Karpas-422 (cell line): Measurements from ENCODE around the gene FXYD1. TPM values are rescaled to one million over a fixed set of nuclear protein-coding genes. Genes with fewer than 3 reads are reported as not detected.
A peak's percentile ranks its signal among the peaks of the same experiment; 100 is the strongest.

ENCODE experiments used
- DNase-seq: peaks from one replicate; pipeline ENCODE4 v3.0.0-alpha.2; 2015
- H2AFZ ChIP-seq: fragments of 200-600 bp; sonication (generic); 2 replicates; pipeline ENCODE4 v1.6.1; 2014; ENCODE audit warnings: antibody characterized with exemption, low read length, mixed read lengths
- H3K27ac ChIP-seq: fragments of 200-600 bp; sonication (generic); 2 replicates; pipeline ENCODE4 v1.5.1; 2014; ENCODE audit warnings: mild to moderate bottlenecking, low read length, moderate library complexity
- H3K27me3 ChIP-seq: fragments of 200-600 bp; sonication (generic); 2 replicates; pipeline ENCODE4 v1.6.1; 2014; ENCODE audit warnings: low read length, mixed read lengths
- H3K36me3 ChIP-seq: fragments of 200-600 bp; sonication (generic); 2 replicates; pipeline ENCODE4 v1.6.1; 2014; ENCODE audit warnings: low read length, mixed read lengths; ENCODE audit not compliant: insufficient read depth
- H3K4me1 ChIP-seq: fragments of 200-600 bp; sonication (generic); 2 replicates; pipeline ENCODE4 v1.6.1; 2014; ENCODE audit warnings: mild to moderate bottlenecking, low read length, mixed read lengths
- H3K4me2 ChIP-seq: fragments of 200-600 bp; sonication (generic); 2 replicates; pipeline ENCODE4 v1.6.1; 2014; ENCODE audit warnings: low read length, low read depth, mild to moderate bottlenecking; ENCODE audit not compliant: poor library complexity, severe bottlenecking
- H3K4me3 ChIP-seq: fragments of 200-600 bp; sonication (generic); 2 replicates; pipeline ENCODE4 v1.5.1; 2014; ENCODE audit warnings: mild to moderate bottlenecking, antibody characterized with exemption, low read length, mixed read lengths
- H3K79me2 ChIP-seq: fragments of 200-600 bp; sonication (generic); 2 replicates; pipeline ENCODE4 v1.6.1; 2014; ENCODE audit warnings: mild to moderate bottlenecking, low read length, mixed read lengths
- H3K9ac ChIP-seq: fragments of 200-600 bp; sonication (generic); 2 replicates; pipeline ENCODE4 v1.6.0; 2014; ENCODE audit warnings: low read length
- H3K9me2 ChIP-seq: fragments of 200-600 bp; sonication (generic), shearing (Covaris generic); replicated peaks from 2 replicates; pipeline ENCODE4 v1.6.0; 2014; ENCODE audit warnings: mild to moderate bottlenecking, low read length, moderate library complexity; ENCODE audit not compliant: insufficient read depth
- H3K9me3 ChIP-seq: fragments of 300-700, 200-600 bp; sonication (generic); 2 replicates; pipeline ENCODE4 v1.6.1; 2014; ENCODE audit warnings: low read length, mixed read lengths
- H4K20me1 ChIP-seq: fragments of 200-600 bp; sonication (generic); 2 replicates; pipeline ENCODE4 v1.6.1; 2014; ENCODE audit warnings: mild to moderate bottlenecking, antibody characterized with exemption, low read length, low read depth; ENCODE audit not compliant: insufficient read depth
- total RNA-seq: library from RNA; depleted of rRNA; stranded (reverse); fragments of >200 nt; shearing (Covaris generic); gene quantifications from 2 replicates; pipeline ENCODE4 v1.2.3, GENCODE V29; 2014; ENCODE audit warnings: low replicate concordance

The FXYD1 gene
- total RNA-seq, 1 experiment from 2014 or later = not detected

DNA sequence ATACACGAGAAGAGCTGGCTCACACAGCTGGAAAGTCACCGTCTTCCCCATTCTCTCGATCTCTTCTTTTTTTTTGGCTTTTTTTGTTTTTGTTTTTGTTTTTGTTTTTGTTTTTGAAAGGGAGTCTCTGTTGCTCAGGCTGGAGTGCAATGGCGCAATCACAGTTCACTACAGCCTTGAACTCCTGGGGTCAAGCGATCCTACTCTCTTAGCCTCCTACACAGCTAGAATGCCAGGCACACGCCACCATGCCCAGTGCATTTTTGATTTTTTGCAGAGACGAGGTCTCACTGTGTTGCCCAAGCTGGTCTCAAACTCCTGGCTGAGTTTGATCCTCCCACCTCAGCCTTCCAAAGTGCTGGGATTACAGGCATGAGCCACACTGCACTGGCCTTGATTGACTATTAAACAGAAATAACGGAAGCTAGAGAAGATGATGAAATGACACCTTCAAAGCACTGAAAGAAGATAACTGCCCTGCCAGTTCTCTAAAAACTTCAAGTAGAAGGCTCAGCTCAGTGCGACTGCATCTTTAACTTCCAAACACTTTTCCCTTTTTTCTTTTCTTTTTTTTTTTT is 19.0 kb upstream of the FXYD1 start:
- H3K4me3 ChIP-seq = no peak overlapping the region
- no peaks in the 10 kb centered on the region for H3K36me3 ChIP-seq
- H2AFZ ChIP-seq = no peak overlapping the region
- H3K79me2 ChIP-seq = no peaks in the 10 kb centered on the region
- peaks cover 8% of the 10 kb centered on the region for H3K4me1 ChIP-seq
- no peaks in the 10 kb centered on the region for H3K27me3 ChIP-seq
- H4K20me1 ChIP-seq = no peaks in the 10 kb centered on the region
- no peak overlapping the region for H3K4me2 ChIP-seq
- no peak overlapping the region for H3K27ac ChIP-seq
- no peak overlapping the region for H3K9ac ChIP-seq
- no peaks in the 10 kb centered on the region for H3K9me2 ChIP-seq
- no peaks in the 10 kb centered on the region for H3K9me3 ChIP-seq
- DNase-seq = no peak

GRCh38 chr19:35120492-35120891 is 18.1 kb upstream of the FXYD1 start:
- no peaks in the 10 kb centered on the region for H3K79me2 ChIP-seq

DNA sequence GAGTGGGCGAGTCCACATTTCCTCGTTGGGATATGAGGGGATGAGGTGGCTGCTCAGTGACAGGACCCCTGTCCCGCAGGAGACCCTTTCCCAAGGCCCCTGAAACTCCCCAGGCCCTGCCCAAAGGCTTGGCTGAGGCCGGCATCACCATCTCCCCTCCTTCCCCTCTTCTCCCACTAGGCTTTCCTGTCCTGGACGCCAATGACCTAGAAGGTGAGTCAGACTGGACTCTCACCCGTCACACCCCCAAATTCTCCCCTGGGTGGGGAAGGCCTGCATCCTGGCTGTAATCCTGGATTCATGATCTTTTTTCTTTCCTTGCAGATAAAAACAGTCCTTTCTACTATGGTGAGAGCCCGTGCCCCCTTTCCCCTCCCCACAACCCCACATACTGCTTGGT is 17.7 kb upstream of the FXYD1 start:
- Histone ChIP-seq H3K27ac (no peak overlapping the region), H3K4me2 (no peak overlapping the region), H3K36me3 (no peaks in the 10 kb centered on the region), H2AFZ (no peak overlapping the region), H3K4me3 (no peak overlapping the region), H3K79me2 (no peaks in the 10 kb centered on the region), H3K9me2 (no peaks in the 10 kb centered on the region), H3K27me3 (no peaks in the 10 kb centered on the region), H3K9ac (no peak overlapping the region), H3K4me1 (peaks cover 10% of the 10 kb centered on the region), H4K20me1 (no peaks in the 10 kb centered on the region), H3K9me3 (no peaks in the 10 kb centered on the region)
- DNase-seq = no peak

More at GRCh38 chr19:35120492-35120891, 18.1 kb upstream of the FXYD1 start:
- no peak overlapping the region for H3K9ac ChIP-seq
- H3K27ac ChIP-seq = no peak overlapping the region
- H3K36me3 ChIP-seq = no peaks in the 10 kb centered on the region
- no peak overlapping the region for H3K4me3 ChIP-seq
- peaks cover 10% of the 10 kb centered on the region for H3K4me1 ChIP-seq
- no peak overlapping the region for H2AFZ ChIP-seq
- DNase-seq = no peak
- H3K9me3 ChIP-seq = no peaks in the 10 kb centered on the region
- H3K4me2 ChIP-seq = no peak overlapping the region
- no peaks in the 10 kb centered on the region for H3K9me2 ChIP-seq
- H3K27me3 ChIP-seq = no peaks in the 10 kb centered on the region
- H4K20me1 ChIP-seq = no peaks in the 10 kb centered on the region

DNA sequence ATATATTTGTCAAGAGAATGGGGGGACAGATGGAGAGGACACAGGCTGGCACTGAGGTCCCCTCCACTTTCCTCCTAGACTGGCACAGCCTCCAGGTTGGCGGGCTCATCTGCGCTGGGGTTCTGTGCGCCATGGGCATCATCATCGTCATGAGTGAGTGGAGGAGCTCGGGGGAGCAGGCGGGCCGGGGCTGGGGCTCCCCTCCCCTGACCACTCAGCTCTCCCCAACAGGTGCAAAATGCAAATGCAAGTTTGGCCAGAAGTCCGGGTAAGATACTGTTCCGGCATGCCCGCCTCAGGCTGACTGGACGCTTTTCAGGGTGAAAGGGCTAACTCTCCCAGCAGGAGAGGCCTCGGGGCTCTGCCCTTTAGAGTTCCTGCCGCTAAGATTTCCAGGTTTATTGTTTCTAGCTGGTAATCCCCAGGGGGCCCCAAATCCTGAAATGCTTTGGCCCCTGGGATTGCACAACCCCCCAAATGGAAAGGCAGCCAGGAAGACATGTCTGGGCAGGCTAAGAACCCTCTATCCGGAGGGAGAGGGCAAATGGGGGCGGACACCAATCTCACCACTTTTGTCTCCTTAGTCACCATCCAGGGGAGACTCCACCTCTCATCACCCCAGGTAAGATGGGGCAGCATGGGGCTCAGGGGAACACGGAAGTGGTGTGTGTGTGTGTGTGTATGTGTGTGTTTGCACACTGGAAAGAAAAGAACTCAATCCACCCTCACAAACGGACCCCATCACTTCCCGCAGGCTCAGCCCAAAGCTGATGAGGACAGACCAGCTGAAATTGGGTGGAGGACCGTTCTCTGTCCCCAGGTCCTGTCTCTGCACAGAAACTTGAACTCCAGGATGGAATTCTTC is 15.7 kb upstream of the FXYD1 start:
- Histone ChIP-seq H3K27me3 (no peaks in the 10 kb centered on the region), H3K27ac (no peak overlapping the region), H3K4me1 (peaks cover 10% of the 10 kb centered on the region), H3K9me3 (no peaks in the 10 kb centered on the region), H3K36me3 (no peaks in the 10 kb centered on the region), H3K4me3 (no peak overlapping the region), H3K4me2 (no peak overlapping the region), H2AFZ (no peak overlapping the region), H3K9me2 (no peaks in the 10 kb centered on the region), H3K79me2 (no peaks in the 10 kb centered on the region), H4K20me1 (no peaks in the 10 kb centered on the region), H3K9ac (no peak overlapping the region)
- no peak for DNase-seq

DNA sequence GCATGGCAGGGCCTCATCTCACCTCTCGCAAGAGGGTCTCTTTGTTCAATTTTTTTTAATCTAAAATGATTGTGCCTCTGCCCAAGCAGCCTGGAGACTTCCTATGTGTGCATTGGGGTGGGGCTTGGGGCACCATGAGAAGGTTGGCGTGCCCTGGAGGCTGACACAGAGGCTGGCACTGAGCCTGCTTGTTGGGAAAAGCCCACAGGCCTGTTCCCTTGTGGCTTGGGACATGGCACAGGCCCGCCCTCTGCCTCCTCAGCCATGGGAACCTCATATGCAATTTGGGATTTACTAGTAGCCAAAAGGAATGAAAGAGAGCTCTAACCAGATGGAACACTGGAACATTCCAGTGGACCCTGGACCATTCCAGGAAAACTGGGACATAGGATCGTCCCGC is 15.1 kb upstream of the FXYD1 start:
- Histone ChIP-seq H3K4me2 (no peak overlapping the region), H3K4me3 (no peak overlapping the region), H3K9ac (no peak overlapping the region), H2AFZ (no peak overlapping the region), H3K27me3 (no peaks in the 10 kb centered on the region), H3K36me3 (no peaks in the 10 kb centered on the region), H4K20me1 (no peaks in the 10 kb centered on the region), H3K9me2 (no peaks in the 10 kb centered on the region), H3K79me2 (no peaks in the 10 kb centered on the region), H3K9me3 (no peaks in the 10 kb centered on the region), H3K4me1 (peaks cover 10% of the 10 kb centered on the region), H3K27ac (no peak overlapping the region)
- no peak for DNase-seq

DNA sequence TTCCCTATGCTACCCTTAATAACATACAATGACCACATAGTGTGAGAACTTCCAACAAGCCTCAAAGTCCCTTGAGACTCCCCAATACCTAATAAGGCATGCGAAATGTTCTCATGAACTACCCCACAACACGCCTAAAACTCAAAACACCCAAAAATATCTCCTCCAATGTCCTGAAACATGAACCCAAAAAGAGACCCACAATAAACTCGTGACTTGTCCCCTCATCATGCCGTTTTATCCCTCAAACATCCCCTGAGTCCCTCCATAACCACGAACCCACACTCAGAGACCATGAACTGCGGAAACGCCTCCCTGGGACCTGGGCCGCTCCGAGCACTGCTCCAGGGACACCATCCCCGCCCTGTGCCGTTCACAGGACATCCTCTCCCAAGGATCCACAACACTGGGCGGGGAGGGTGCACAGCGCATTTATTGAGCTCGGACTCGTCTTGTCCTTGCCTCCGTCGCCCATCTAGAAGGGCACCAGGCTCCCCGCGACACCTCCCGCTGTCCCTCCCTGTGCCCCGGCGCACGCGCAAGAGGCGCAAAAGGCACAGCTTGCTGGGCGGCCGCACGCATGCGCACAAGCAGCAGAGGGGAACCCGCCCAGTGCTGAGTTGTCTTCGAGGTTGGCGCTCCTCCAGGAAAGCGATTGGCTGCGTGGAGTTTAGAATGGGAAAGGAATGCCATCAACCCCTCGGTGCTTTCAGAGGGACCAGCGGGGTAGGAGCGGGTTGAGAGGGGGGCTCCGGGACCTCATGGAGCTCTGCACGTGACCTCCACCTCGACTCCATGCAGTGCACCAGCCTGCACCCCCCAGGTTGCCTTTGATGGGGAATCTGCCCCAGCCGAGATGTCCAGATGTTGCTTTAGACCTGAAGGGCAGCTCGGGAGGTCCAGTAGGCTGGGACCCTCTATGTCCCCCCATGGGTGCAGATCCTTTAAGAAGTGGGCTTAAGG is 14.2 kb upstream of the FXYD1 start:
- no peaks in the 10 kb centered on the region for H3K9me3 ChIP-seq
- no peaks in the 10 kb centered on the region for H4K20me1 ChIP-seq
- H2AFZ ChIP-seq = peak overlapping the region; percentile 72; the same call in 1 of the 2 replicates
- H3K4me3 ChIP-seq = peak overlapping the region; percentile 41; the same call in 1 of the 2 replicates
- H3K27ac ChIP-seq = no peak overlapping the region
- H3K79me2 ChIP-seq = no peaks in the 10 kb centered on the region
- peak overlapping the region; percentile 55 for H3K4me2 ChIP-seq
- peak; percentile 92 for DNase-seq
- no peaks in the 10 kb centered on the region for H3K9me2 ChIP-seq
- no peaks in the 10 kb centered on the region for H3K27me3 ChIP-seq
- H3K9ac ChIP-seq = peak overlapping the region; percentile 47
- no peaks in the 10 kb centered on the region for H3K36me3 ChIP-seq
- H3K4me1 ChIP-seq = peaks cover 10% of the 10 kb centered on the region

DNA sequence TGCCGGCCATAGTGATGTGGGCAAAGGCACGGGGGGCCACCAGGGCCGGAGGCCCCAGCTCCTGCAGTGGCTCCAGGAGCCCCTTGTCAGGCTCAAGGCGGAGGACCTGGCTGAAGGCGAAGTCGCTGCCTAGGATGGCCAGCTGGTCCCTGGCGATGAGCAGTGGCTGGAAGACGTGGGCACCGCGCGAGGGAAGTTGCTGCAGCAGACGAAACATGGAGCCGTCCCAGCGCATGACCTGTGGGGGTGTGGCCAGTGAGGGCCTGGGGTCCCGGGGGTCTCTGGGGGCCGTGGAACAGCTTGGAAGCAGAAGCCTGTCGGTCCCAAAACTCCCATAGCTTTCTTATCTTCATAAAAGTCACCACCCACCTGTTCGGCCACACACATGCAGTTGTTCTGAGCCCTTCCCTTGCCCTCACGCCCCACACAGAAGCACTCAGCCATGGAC is 13.3 kb upstream of the FXYD1 start:
- no peak overlapping the region for H3K4me2 ChIP-seq
- no peak overlapping the region for H3K4me3 ChIP-seq
- no peaks in the 10 kb centered on the region for H3K27me3 ChIP-seq
- no peak overlapping the region for H3K27ac ChIP-seq
- no peak overlapping the region for H3K9ac ChIP-seq
- no peak overlapping the region for H2AFZ ChIP-seq
- no peaks in the 10 kb centered on the region for H3K9me2 ChIP-seq
- no peak for DNase-seq
- H3K36me3 ChIP-seq = no peaks in the 10 kb centered on the region
- peaks cover 10% of the 10 kb centered on the region for H3K4me1 ChIP-seq
- H3K9me3 ChIP-seq = no peaks in the 10 kb centered on the region
- no peaks in the 10 kb centered on the region for H4K20me1 ChIP-seq
- H3K79me2 ChIP-seq = no peaks in the 10 kb centered on the region
